B cell (primary cell): ENCODE data around the gene MYO1H.

Source experiments
- EZH2 ChIP-seq: IDR thresholded peaks from 2 replicates; pipeline ENCODE4 v1.6.1; 2012; ENCODE audit warnings: borderline replicate concordance, low read depth, mild to moderate bottlenecking, moderate library complexity, low read length; ENCODE audit not compliant: insufficient read depth, poor library complexity, severe bottlenecking
- TF ChIP-seq, protein P1 (sequence below): fragments of 200-600 bp; IDR thresholded peaks from one replicate; pipeline ENCODE4 v1.8.0; 2022; ENCODE audit warnings: antibody characterized with exemption, mild to moderate bottlenecking

DNA sequence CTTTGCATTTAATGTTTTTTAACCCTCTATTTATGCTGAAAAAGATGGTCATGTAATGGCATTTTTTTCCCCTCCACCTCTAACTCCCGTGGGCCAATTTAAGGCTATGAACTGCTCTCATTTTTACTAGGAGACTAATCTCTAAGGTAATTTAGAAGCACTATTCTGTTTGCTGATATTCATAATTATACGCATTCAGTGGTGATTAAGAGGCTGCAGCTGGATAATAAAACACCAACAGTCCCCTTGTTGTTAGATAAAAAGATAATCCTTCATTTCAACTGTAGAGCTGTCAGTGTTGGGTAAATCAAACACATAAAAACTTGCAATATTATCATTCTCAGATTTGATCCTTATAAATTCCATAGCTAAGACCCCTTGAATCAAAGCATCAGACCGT, 8.9 kb downstream of the MYO1H start:
- TF ChIP-seq, protein P1, sequence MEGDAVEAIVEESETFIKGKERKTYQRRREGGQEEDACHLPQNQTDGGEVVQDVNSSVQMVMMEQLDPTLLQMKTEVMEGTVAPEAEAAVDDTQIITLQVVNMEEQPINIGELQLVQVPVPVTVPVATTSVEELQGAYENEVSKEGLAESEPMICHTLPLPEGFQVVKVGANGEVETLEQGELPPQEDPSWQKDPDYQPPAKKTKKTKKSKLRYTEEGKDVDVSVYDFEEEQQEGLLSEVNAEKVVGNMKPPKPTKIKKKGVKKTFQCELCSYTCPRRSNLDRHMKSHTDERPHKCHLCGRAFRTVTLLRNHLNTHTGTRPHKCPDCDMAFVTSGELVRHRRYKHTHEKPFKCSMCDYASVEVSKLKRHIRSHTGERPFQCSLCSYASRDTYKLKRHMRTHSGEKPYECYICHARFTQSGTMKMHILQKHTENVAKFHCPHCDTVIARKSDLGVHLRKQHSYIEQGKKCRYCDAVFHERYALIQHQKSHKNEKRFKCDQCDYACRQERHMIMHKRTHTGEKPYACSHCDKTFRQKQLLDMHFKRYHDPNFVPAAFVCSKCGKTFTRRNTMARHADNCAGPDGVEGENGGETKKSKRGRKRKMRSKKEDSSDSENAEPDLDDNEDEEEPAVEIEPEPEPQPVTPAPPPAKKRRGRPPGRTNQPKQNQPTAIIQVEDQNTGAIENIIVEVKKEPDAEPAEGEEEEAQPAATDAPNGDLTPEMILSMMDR, result no peak
- no peak for TF ChIP-seq EZH2
